HG02938 (cell line): ENCODE data around the gene MILR1.
A peak's percentile ranks its signal among the peaks of the same experiment; 100 is the strongest.

ENCODE experiments used
- ATAC-seq: cut with Tn5 transposase; IDR thresholded peaks from one replicate; pipeline ENCODE4 v1.9.1; 2021; ENCODE audit warnings: mild to moderate bottlenecking, moderate library complexity; ENCODE audit not compliant: unreplicated experiment

Gene MILR1

GRCh38 chr17:64500862-64501765 is 52.2 kb downstream of the MILR1 start:
- ATAC-seq = no peak

- ATAC-seq = no peak
These were observed 53.1 kb downstream of the MILR1 start for GRCh38 chr17:64502021-64502420.

GRCh38 chr17:64502809-64503208 is 53.9 kb downstream of the MILR1 start:
- ATAC-seq = no peak

GRCh38 chr17:64503341-64503740 is 54.4 kb downstream of the MILR1 start:
- ATAC-seq = no peak

- no peak for ATAC-seq
These were observed 55.2 kb downstream of the MILR1 start for GRCh38 chr17:64503821-64504768.

GRCh38 chr17:64504769-64505339 is 55.9 kb downstream of the MILR1 start:
- no peak for ATAC-seq

- ATAC-seq = no peak
These were observed 56.7 kb downstream of the MILR1 start for GRCh38 chr17:64505340-64506200.

GRCh38 chr17:64506201-64506575 is 57.3 kb downstream of the MILR1 start, which contains the start of gene DDX5:
TSS of gene DDX5 (minus strand) at chr17:64506289. CDS start at chr17:64506119, 170 bp downstream.
- ATAC-seq = peak; percentile 48

GRCh38 chr17:64506576-64507412 is 57.9 kb downstream of the MILR1 start, which contains the start of gene CEP95:
TSS of gene CEP95 (plus strand) at chr17:64506977. CDS start at chr17:64507098, 121 bp downstream.
- ATAC-seq = peak; percentile 58

- peak; percentile 16 for ATAC-seq
These were observed 58.5 kb downstream of the MILR1 start for GRCh38 chr17:64507413-64507782.

- ATAC-seq = no peak
These were observed 59.8 kb downstream of the MILR1 start for GRCh38 chr17:64508683-64509082.

GRCh38 chr17:64509179-64509578 is 60.3 kb downstream of the MILR1 start:
- ATAC-seq = no peak

GRCh38 chr17:64515419-64515818 is 66.5 kb downstream of the MILR1 start:
- ATAC-seq = no peak

GRCh38 chr17:64515829-64516228 is 66.9 kb downstream of the MILR1 start:
- no peak for ATAC-seq
